CD4-positive, alpha-beta T cell treated with Interleukin-10 for 1 hour (primary cell): ENCODE data around the gene KBTBD12.
"Not testable (repeated sequence)": the region's sequence is repeated elsewhere in the genome, so short reads cannot be mapped to it uniquely, and the experiment has no call there.

Experiments
- DNase-seq: peaks from one replicate; pipeline ENCODE4 v3.0.0-alpha.2; 2020

Gene KBTBD12, protein sequence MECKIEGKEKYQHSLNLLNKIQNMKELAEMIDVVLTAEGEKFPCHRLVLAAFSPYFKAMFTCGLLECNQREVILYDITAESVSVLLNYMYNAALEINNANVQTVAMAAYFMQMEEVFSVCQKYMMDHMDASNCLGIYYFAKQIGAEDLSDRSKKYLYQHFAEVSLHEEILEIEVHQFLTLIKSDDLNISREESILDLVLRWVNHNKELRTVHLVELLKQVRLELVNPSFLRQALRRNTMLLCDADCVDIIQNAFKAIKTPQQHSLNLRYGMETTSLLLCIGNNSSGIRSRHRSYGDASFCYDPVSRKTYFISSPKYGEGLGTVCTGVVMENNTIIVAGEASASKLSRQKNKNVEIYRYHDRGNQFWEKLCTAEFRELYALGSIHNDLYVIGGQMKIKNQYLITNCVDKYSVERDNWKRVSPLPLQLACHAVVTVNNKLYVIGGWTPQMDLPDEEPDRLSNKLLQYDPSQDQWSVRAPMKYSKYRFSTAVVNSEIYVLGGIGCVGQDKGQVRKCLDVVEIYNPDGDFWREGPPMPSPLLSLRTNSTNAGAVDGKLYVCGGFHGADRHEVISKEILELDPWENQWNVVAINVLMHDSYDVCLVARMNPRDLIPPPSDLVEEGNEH

DNA sequence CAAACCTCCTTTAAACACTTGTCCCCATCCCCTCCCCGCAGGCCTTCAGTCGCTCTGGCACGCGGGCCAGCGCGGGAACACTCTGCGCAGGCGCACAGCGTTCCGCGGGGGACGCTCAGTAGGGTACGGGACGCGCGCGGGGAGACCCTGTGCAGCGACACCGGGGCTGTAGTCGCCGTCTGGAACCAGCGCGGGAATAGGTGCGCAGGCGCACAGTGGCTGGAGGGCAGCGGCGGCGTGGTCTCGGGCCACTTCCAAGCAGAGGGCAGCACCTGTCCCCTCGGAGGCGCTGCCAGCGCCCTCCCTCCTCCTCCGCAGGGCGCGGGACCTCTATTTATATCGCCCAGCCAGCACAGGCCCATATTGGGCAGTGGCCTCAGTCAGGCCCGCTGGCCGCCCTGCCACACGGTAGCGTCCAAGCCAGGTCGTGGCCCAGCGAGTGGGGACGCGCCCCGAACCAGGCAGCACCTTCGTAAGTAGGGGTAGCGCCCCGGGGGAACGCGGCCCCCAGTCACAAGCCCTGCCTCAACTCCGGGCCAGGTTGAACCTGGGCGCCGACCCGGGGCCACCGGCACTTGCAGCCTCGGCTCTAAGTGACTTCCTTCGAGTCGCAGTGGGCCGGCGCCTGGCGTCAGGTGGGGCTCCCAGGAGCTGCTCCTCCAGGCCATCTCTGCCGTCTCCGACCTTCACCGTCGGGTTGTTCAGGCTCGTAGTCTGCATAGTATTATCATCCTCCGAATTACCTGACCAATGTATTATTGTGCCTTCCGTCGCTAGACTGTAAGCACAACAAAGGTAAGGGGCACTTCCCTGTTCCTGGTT lies at the start of gene KBTBD12:
Gene KBTBD12, plus strand, starts transcription at position 118 of the 822 bp plus-strand sequence. CDS start 7,830 bp downstream, outside the sequence.
- DNase-seq, result no peak

DNA sequence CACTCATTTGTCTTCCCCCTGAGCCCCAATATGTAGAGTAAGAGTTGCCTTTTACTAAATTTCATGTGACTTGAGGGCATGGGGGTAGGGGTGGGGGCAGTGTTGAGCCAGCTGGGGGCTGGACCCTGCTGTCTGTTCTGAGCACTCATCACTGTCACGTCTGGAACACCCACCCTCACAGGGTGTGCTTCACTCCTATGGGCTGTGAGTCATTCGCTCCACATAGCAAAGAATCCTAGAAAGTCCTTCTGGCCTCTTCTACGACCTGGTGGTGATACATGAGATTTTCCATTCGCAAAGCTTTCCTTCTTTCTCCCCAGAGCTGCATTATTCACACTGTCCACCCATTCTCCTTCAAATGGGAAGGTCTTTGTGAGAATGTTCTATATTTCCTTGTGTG lies 49.1 kb upstream of the KBTBD12 start:
- no peak for DNase-seq

DNA sequence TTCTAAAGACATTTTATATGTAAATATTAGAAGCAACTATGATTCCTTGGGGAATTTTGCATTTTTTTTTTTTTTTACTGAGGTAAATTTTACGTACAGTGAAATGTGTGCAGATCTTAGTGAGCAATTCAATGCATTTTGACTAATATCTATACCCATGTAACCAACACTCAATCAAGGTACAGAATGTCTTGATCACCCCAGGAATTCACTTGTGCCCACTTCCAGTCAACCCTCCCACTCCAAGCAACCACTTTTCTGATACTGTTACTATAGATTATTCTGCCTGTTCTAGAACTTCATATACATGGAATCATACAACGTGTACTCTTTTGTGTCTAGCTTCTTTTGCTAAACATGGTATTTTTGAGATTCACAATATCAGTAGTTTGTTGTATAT lies 47.6 kb upstream of the KBTBD12 start:
- no peak for DNase-seq

DNA sequence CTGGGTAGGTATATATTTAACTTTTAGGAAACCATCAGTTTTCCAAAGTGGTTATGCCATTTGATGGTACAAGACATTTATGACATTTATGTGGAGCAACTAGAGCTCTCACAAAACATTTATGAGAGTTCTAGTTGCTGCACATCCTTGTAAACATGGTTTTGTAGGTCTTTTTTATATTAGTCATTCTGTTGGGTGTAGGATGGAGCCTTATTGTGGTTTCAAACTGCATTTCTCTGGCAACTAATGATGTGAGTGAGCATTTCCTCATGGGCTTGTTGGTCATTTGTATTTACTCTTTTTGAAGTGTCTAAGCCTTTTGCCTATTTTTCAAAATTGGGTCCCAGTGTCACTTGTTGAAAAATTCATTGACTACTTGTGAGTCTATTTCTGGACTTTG lies 47.0 kb upstream of the KBTBD12 start:
- DNase-seq, result no peak

DNA sequence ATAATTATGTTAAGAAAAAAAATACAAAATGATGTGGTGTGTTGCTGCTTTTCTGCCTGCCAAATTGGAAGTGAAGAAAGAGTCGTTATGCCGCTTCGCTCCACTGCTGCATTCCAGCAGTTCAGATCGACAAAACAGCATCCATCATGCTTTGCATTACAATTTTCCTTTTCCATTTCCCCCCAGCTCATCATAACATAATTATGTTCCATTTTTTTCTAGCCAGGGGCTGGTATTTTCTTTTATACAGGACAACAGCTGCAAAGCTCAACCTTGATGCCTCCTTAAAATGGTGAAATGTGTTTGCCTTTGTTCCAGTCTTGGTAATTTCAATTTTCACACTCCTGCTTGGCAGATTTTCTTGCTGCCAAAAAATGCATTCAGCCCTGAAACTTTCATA lies 44.9 kb upstream of the KBTBD12 start:
- no peak for DNase-seq

DNA sequence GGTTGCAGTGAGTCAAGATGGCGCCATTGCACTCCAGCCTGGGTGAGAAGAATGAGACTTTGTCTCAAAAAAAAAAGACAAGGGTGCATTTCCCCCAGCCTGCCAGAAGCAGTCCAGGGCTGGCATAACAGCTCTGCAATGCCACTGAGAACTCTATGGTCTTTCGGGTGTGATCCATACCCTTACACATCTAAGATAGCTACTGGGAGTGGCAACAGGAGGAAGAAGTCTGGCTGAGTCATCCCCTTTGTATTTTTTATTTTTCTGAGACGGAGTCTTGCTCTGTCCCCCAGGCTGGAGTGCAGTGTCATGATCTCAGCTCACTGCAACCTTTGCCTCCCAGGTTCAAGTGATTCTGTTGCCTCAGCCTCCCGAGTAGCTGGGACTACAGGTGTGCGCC lies 40.9 kb upstream of the KBTBD12 start:
- not testable (repeated sequence) for DNase-seq

DNA sequence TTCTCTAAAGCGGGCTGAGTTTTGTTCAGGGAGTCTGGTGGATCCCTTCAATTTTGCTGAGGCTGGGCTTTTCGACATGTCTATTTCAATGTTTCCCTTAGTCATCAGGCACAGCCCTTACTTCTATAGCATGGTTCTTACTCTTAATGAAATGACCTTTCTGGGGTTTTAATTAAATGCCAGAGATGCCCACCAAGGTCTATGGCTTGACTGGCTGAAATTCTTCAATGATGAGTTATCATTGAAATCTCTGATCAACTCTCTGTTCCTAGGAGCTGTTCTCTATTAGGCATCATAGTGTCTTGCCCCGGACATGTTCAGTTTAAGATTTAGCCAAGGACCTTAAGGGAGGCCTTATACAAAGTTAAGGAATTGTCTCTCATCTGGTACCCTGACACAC lies 33.4 kb upstream of the KBTBD12 start:
- no peak for DNase-seq

DNA sequence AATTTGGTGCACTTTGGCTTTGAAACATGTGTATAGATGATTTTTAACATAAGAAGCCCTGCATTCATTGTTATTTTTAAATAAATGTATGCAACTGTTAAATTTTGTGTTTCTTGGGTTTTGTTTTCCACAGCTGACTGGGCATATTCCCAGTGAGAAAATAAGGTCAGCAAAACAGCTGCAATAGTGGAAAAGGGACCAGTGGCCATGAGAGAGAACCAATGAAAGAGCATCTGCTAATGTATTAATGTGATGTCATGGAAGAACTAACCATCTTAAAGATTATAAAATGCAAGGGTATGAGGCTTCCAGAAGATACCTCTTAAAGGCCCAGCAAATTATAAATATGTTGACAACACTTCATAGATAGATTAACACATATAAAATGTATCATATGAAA lies 31.0 kb upstream of the KBTBD12 start:
- no peak for DNase-seq

DNA sequence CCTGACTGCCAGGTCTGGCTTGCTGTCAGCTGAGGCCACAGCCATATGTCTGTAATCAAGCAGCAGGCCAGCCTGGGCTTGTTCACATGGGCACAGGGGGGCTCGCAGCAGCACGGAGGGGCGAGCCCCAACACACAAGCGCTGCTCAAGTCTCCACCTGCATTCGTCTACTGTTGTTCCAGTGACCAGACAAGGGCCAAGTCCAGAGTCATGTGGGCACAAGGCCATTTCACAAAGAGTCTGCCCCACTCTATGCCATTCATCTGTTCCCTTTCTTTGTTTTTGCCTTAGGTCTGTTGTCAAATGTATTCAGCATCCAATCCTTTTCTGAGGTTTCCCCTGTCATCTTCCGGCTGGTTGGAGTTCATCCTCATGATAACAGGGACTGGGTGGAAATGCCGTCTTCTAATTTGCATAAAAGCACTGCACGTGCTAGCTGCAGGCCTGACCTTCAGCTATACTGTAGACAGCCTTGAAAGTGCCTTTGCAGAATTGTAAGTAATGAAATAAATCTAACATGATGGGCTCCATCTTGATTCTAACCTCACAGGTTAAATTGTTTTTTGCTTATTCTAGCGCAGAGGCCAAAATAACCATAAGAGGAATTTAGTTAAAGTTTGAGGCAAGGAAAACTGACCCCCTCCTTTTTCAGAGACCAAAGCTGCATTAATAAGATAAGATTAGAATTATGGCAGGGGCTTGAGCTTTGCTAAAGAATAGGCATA lies 28.6 kb upstream of the KBTBD12 start:
- no peak for DNase-seq

DNA sequence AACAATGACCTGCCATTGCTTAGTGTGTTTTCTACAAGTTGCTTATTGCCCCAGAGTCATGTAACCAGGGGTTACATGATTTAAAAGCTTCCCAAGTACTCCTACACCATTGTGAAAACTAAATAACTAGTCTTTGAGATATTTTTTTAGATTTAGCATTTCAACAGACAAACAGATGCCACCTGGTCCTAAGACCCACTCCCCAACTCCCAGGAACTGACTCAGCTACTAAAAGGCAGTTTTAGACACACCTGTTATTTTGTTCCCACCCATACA lies 28.1 kb upstream of the KBTBD12 start:
- no peak for DNase-seq

DNA sequence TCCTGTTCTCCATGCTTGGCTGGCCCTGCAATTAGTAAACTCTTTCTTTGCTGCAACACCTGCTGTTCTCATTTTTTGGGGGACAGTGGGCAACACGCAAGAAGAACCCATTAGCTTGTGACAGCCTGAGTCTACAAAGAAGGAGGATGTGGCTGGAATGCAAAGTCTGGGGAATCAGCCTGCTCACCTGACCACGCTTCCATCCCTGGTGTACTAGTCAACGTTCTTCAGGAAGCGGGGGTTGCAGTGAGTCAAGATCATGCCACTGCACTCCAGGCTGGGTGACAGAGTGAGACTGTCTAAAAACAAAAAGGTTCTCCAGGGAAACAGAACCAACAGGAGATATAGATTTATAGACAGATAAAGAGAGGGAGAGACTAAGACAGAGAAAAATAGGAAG lies 27.7 kb upstream of the KBTBD12 start:
- no peak for DNase-seq

DNA sequence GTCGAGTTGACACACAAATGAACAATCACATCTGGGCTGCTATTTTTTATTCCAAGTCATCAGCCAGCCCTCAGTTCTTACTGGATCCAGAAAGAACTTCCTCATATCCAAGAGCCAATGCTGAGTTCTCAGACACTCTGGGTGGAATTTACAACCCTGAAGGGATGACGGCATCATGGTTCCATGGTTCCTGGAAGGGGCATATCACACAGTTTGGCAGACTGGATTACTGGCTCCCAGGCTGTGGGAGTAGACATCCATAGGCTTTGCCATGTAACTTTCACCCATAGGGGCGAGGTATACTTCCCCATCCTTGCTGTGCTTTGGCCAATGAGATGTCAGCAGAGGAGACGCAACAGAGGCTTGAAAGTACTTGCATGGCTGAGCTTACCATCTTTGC lies 26.9 kb upstream of the KBTBD12 start:
- no peak for DNase-seq

DNA sequence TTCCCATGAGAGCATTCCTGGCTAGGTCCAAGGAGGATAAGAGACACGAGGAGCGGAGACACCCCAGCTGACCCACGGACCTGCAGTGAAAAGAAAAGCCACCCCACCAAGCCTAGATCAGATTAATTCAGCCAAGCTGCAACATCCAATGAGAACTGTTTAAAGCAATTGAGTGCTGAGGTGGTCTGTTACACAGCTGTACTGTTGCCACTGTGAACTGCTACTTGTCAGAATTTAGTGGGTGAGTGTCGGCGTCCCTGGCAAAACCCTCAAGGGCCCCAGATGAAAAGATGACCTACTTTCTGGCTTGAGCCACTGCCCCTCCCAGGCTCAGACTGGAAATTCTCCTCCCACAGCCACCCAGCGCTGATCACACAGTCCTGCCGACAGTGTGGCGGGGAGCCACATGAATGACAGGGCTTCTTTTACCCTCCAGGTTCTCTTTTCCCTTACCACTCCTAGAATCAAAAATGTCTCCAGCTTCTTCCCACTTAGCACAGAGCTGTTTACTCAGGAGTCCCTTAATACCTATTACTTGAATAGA lies 26.4 kb upstream of the KBTBD12 start:
- DNase-seq, result no peak

DNA sequence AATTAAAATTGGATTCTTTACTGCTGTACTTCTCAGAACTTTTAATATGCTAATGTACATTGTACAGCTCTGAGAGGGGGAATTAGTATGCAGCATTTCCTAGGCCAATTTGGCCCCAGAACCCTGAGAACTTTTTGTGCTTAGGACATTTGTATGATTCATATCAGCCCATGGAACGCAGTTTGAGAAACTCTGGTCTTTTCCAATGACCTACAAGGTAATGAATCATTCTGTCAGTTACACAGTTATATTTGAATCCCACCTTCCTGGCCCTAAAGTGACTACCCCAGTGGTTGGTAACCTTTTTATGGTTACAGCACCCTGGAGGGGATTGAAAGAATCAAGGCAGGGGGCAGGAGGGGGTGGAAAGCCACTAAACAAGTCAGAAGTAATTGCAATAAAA lies 25.6 kb upstream of the KBTBD12 start:
- DNase-seq, result no peak

DNA sequence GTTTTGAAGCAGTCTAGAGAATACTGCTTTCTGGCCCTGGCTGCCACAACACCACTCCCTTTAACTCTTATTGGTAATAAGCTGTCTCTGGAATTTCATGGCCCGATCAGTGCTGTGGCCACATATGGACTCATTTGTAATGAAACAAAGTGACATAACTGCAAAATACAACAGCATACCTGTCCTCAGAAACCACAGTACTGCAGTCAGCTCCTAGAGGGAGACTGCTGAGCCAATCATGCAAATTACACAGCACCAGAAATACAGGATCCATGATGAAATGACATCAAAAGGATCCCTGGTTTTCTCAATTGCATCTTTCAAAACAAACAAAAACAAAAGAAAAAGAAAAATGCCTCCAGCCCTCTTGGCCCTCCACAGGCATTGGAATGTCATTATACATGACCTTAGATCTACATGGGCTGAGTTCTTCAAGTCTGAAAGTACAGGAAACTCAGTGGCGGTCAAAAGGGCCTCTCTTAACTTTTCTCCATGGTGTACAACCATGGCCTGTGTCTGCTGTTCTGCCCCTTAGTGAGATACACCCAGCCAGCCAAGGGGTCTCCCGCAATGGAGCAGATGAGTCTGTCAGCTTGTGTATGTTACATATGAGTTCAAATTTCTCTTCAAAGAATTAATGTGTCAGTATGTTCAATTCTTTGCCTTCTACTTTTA lies 24.9 kb upstream of the KBTBD12 start:
- DNase-seq, result no peak

DNA sequence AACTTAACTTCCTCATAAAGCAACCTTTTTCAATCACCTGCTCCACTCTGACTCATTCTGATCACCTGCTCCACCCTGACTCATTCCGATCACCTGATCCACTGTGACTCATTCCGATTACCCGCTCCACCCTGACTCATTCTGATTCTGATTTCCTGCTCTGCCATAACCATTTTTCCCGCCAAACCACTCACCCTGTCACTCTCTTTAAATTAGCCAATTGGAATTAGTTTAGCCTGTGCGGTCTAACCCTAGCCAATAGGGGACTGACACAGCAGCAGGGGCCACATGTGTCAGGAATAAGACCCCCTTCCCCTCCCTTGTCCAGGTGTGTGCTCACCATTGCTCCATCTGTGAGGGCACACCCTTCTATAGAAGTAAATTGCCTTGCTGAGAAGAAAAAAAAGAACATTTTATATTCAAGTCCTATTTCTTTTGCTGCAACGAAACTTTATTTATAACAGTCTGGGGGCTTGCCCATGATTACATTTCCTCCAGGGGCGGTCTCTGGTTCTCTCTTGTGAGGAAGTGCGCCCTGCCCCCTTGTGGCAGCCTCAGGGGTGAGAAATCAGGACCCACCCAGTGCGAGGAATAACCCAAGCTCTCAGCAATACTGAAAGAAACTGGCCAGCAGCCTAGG lies 24.3 kb upstream of the KBTBD12 start:
- DNase-seq, result not testable (repeated sequence)

DNA sequence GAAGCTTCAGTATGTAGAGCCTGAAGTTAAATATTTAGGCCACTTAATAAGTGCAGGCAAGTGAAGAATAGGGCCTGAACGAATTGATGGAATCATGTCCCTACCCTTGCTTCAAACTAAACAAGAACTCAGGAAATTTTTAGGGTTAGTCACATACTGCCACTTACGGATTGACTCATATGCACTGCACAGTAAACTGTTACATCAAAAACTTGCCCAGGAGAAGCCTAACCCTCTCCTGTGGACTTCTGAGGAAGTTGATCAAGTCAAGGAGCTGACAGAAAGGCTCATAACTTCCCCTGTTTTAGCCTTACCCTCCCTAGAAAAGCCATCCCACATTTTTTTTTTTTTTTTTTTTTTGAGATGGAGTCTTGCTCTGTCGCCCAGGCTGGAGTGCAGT lies 20.6 kb upstream of the KBTBD12 start:
- DNase-seq, result no peak

DNA sequence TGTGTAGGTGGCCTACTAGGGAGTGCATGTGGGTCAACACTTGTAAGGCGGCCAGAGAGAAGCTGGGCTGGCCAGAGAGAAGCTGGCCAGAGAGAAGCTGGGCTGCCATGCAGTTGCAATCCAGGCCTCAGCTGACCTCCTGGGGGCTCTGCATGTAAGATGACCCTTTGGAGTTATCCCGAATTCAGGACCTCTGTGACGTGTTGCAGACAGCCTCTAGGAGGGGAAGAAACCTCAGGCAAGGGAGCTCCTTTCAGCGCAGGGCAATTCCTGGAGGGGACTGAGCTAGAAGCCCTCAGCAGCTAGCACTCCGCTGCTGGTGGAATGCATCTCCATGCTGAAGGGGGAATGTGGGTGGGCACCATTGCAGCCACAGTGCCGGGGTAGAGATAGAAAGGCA lies 15.8 kb upstream of the KBTBD12 start:
- DNase-seq, result no peak

DNA sequence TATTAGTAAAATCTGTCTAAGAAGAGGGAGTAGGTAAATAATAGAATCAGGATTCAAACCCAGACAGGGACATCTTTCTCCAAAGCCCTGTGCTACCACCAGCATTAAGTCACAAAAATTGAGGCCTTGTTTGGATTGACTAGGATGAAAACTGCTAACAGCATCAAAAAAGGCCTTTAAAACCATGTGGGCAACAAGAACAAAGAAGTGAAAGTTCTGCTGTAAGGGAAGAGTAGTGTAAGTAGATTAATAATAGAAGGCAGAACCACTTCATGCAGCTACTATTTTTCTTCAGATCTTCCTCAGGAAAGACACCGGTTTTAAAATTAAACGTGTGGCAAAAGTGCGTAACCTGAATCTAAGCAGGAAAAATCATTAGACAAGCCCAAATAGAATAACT lies 15.3 kb upstream of the KBTBD12 start:
- no peak for DNase-seq

DNA sequence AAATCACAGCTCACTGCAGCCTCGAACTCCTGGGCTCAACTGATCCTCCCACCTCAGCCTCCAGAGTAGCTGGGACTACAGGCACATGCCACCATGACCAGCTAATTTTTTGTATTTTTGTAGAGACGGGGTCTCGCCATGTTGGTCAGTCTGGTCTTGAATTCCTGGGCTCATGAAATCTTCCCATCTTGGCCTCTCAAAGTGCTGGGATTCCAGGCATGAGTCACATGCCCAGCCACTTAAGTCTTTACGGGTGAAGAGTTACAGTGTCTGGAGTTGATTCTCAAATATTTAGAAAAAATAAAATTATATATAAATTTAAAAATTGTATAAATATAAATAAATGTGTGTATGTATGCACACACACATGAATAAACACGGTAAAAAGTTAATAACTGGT lies 14.5 kb upstream of the KBTBD12 start:
- DNase-seq, result no peak

DNA sequence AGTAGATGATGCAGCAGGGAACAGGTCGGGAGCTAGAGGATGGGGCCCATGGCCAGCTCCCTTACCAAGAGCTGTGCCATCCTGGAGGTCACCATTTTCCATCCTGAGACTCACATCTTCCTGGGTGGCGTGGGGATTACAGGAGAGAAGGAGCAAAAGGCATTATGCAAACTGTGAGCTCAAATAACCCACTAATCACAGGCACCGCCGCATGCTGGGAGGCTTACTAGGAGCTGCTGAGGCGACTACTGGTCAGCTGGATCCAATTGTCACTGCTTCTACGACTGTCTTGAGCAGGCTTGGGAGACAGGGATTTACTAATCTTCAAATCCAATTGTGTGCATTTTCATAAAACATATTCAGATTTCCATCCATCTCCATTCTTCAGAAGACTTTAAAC lies 12.5 kb upstream of the KBTBD12 start:
- DNase-seq, result no peak
